Fibroblast of pulmonary artery (primary cell): ENCODE measurements around the gene ZNF213.

Experiments
- DNase-seq: peaks from one replicate; pipeline ENCODE4 v3.0.0-alpha.2; 2010; ENCODE audit warnings: low read depth
- H3K4me3 ChIP-seq: replicated peaks from 2 replicates; pipeline ENCODE4 v1.5.1; 2011; ENCODE audit warnings: low read depth, mild to moderate bottlenecking, control low read depth, low read length, moderate library complexity
- CTCF ChIP-seq: IDR thresholded peaks from 2 replicates; pipeline ENCODE4 v1.5.1; 2011; ENCODE audit warnings: mild to moderate bottlenecking, control low read depth, low read length, inconsistent platforms; ENCODE audit errors: missing control alignments

Gene ZNF213

GRCh38 chr16:3182608-3183444 lies 48.0 kb downstream of the ZNF213 start:
- TF ChIP-seq CTCF, result peak; percentile 28
- peak; percentile 46 for DNase-seq
- peak overlapping the region; percentile 45 for H3K4me3 ChIP-seq

GRCh38 chr16:3183445-3184139 lies 48.8 kb downstream of the ZNF213 start:
- no peak for DNase-seq
- TF ChIP-seq CTCF, result no peak

GRCh38 chr16:3186946-3187690 lies 52.3 kb downstream of the ZNF213 start:
- TF ChIP-seq CTCF, result no peak
- no peak for DNase-seq
- no peak overlapping the region for H3K4me3 ChIP-seq

More at GRCh38 chr16:3183445-3184139, 48.8 kb downstream of the ZNF213 start:
- H3K4me3 ChIP-seq, result peak overlapping the region; percentile 45

GRCh38 chr16:3187798-3188674 lies 53.2 kb downstream of the ZNF213 start, which contains the start of gene OR1F1:
TSS of gene OR1F1 (plus strand) at chr16:3188204.
- no peak for TF ChIP-seq CTCF
- peak within 1 kb of the TSS; percentile 61 for H3K4me3 ChIP-seq
- peak; percentile 39 for DNase-seq

- peak overlapping the region; percentile 61 for H3K4me3 ChIP-seq
- no peak for TF ChIP-seq CTCF
- no peak for DNase-seq
Observed at GRCh38 chr16:3188675-3188924, 53.8 kb downstream of the ZNF213 start.
